ENCODE data around the gene KLK13.

KLK13 gene

GRCh38 chr19:51018745-51019543 lies 45.9 kb downstream of the KLK13 start:
- peak in 2 of 3 experiments; percentile 13 to 51 for DNase-seq

GRCh38 chr19:51016798-51017683 lies 47.9 kb downstream of the KLK13 start:
- peak in 2 of 3 experiments; percentile 32 to 74 for DNase-seq

- no peak for DNase-seq
Observed at GRCh38 chr19:51015691-51016267, 49.1 kb downstream of the KLK13 start.

- DNase-seq: no peak
Observed at GRCh38 chr19:51014242-51014641, 50.6 kb downstream of the KLK13 start.

GRCh38 chr19:51012661-51013190 lies 52.2 kb downstream of the KLK13 start:
- DNase-seq: no peak

GRCh38 chr19:51010066-51010795 lies 54.7 kb downstream of the KLK13 start:
- no peak for DNase-seq

- DNase-seq: no peak
Observed at GRCh38 chr19:51009061-51009891, 55.6 kb downstream of the KLK13 start.

- no peak for DNase-seq
Observed at GRCh38 chr19:51007488-51007887, 57.4 kb downstream of the KLK13 start.

GRCh38 chr19:51006406-51006805 lies 58.5 kb downstream of the KLK13 start:
- DNase-seq: no peak

Measured in NCI-H1417 (cell line).